HEK293 (cell line): ENCODE data around the gene CBFA2T2.
A peak's percentile ranks its signal among the peaks of the same experiment; 100 is the strongest.

ENCODE experiments used
- CTCF ChIA-PET: fragments of 350-600 bp; formaldehyde crosslinking; extraction: SDS; loops from one replicate; lab custom pipeline; 2021; ENCODE audit warnings: antibody characterized with exemption; lab: Yijun Ruan, JAX
- POLR2A ChIA-PET: fragments of 300-600 bp; formaldehyde crosslinking; extraction: SDS; loops from one replicate; lab custom pipeline; 2020; ENCODE audit warnings: antibody characterized with exemption, inconsistent platforms; lab: Yijun Ruan, JAX
- H3K27ac ChIP-seq: fragments of 200-500 bp; sonication (Bioruptor generic); 2 replicates; pipeline ENCODE4 v1.5.1; 2014; ENCODE audit warnings: low read depth, low read length, control low read depth, inconsistent platforms; ENCODE audit errors: extremely low read depth
- H3K36me3 ChIP-seq, 2 experiments: fragments of 200-500 bp in 1 of 2; sonication (Bioruptor generic) in 1 of 2; 1 replicate in 1 of 2; 2 replicates in 1 of 2; pipeline ENCODE4 v1.5.1; 2014 to 2017; ENCODE audit warnings: inconsistent platforms in 2 of 2, low read length in 2 of 2; ENCODE audit not compliant: control insufficient read depth in 2 of 2, insufficient read depth in 1 of 2
- H3K4me1 ChIP-seq: fragments of 200-500 bp; sonication (Bioruptor generic); 2 replicates; pipeline ENCODE4 v1.5.1; 2014; ENCODE audit warnings: mild to moderate bottlenecking, low read length, inconsistent platforms; ENCODE audit not compliant: control insufficient read depth, insufficient read depth
- H3K4me3 ChIP-seq: 2 replicates; pipeline ENCODE4 v1.5.1; 2011; ENCODE audit warnings: low read depth, mild to moderate bottlenecking, control low read depth, low read length, moderate library complexity
- H3K9me3 ChIP-seq: fragments of 200-500 bp; sonication (Bioruptor generic); 2 replicates; pipeline ENCODE4 v1.5.1; 2014; ENCODE audit warnings: low read depth, low read length, inconsistent platforms; ENCODE audit not compliant: control insufficient read depth, insufficient read depth
- ATF2 ChIP-seq: fragments of 450-650 bp; formaldehyde crosslinking; IDR thresholded peaks from 2 replicates; pipeline ENCODE4 v1.5.1; 2016; ENCODE audit warnings: missing biosample characterization, missing genetic modification characterization, low read depth
- HOXD13 ChIP-seq: sonication (generic); formaldehyde crosslinking; IDR thresholded peaks from 2 replicates; pipeline ENCODE4 v1.8.0; 2022; ENCODE audit warnings: missing genetic modification reagents, borderline replicate concordance
- KLF16 ChIP-seq: fragments of 450-650 bp; formaldehyde crosslinking; IDR thresholded peaks from 2 replicates; pipeline ENCODE4 v1.5.1; 2017; ENCODE audit warnings: missing biosample characterization, missing genetic modification characterization
- PBX3 ChIP-seq: sonication (generic); formaldehyde crosslinking; IDR thresholded peaks from 2 replicates; pipeline ENCODE4 v1.8.1; 2022; ENCODE audit warnings: mild to moderate bottlenecking, moderate library complexity, missing genetic modification reagents
- REPIN1 ChIP-seq: fragments of 450-650 bp; formaldehyde crosslinking; IDR thresholded peaks from 2 replicates; pipeline ENCODE4 v1.5.1; 2017; ENCODE audit warnings: missing biosample characterization, missing genetic modification characterization, low read depth
- REST ChIP-seq: fragments of 450-650 bp; formaldehyde crosslinking; IDR thresholded peaks from 2 replicates; pipeline ENCODE4 v1.5.1; 2016; ENCODE audit warnings: missing biosample characterization, missing genetic modification characterization
- SETDB1 ChIP-seq: IDR thresholded peaks from one replicate; pipeline ENCODE4 v1.6.1; 2017; ENCODE audit warnings: mild to moderate bottlenecking, low read length, moderate library complexity, mixed read lengths; ENCODE audit not compliant: insufficient read length
- WT1 ChIP-seq: fragments of 450-650 bp; formaldehyde crosslinking; IDR thresholded peaks from 2 replicates; pipeline ENCODE4 v1.5.1; 2016; ENCODE audit warnings: missing biosample characterization, missing genetic modification characterization
- ZEB2 ChIP-seq: fragments of 450-650 bp; formaldehyde crosslinking; IDR thresholded peaks from 2 replicates; pipeline ENCODE4 v1.5.1; 2016; ENCODE audit warnings: missing biosample characterization, missing genetic modification characterization
- ZNF169 ChIP-seq: fragments of 450-650 bp; formaldehyde crosslinking; IDR thresholded peaks from 2 replicates; pipeline ENCODE4 v1.5.1; 2016; ENCODE audit warnings: missing biosample characterization, missing genetic modification characterization
- ZNF274 ChIP-seq, 2 experiments: fragments of 200-500 bp in 1 of 2; fragments of 450-650 bp in 1 of 2; sonication (Bioruptor generic) in 1 of 2; formaldehyde crosslinking in 1 of 2; IDR thresholded peaks; 2 replicates each; pipeline versions ENCODE4 v1.5.1 to v1.6.1; 2014 to 2016; ENCODE audit warnings: borderline replicate concordance in 1 of 2, inconsistent platforms in 1 of 2, low read length in 1 of 2, missing biosample characterization in 1 of 2, missing genetic modification characterization in 1 of 2
- ZNF292 ChIP-seq: fragments of 450-650 bp; formaldehyde crosslinking; IDR thresholded peaks from 2 replicates; pipeline ENCODE4 v1.5.1; 2016; ENCODE audit warnings: low read depth, missing biosample characterization, missing genetic modification characterization, borderline replicate concordance
- ZNF416 ChIP-seq: fragments of 450-650 bp; formaldehyde crosslinking; IDR thresholded peaks from 2 replicates; pipeline ENCODE4 v1.5.1; 2016; ENCODE audit warnings: missing biosample characterization, missing genetic modification characterization
- ZNF518A ChIP-seq: fragments of 450-650 bp; formaldehyde crosslinking; conservative IDR thresholded peaks from 2 replicates; pipeline ENCODE4 v1.5.1; 2016; ENCODE audit warnings: low read depth, missing biosample characterization, missing genetic modification characterization
- ZNF585B ChIP-seq: fragments of 450-650 bp; formaldehyde crosslinking; IDR thresholded peaks from 2 replicates; pipeline ENCODE4 v1.5.1; 2016; ENCODE audit warnings: missing biosample characterization, missing genetic modification characterization
- ZNF645 ChIP-seq: fragments of 450-650 bp; formaldehyde crosslinking; IDR thresholded peaks from 2 replicates; pipeline ENCODE4; 2016; ENCODE audit warnings: missing biosample characterization, missing genetic modification characterization
- ZNF658 ChIP-seq: fragments of 450-650 bp; formaldehyde crosslinking; IDR thresholded peaks from 2 replicates; pipeline ENCODE4; 2016; ENCODE audit warnings: missing biosample characterization, missing genetic modification characterization
- ZNF677 ChIP-seq: fragments of 450-650 bp; IDR thresholded peaks from 2 replicates; pipeline ENCODE4 v1.5.0; 2018; ENCODE audit warnings: missing biosample characterization, mild to moderate bottlenecking, missing genetic modification characterization, moderate library complexity
- ZNF843 ChIP-seq: fragments of 450-650 bp; formaldehyde crosslinking; IDR thresholded peaks from 2 replicates; pipeline ENCODE4 v1.5.1; 2016; ENCODE audit warnings: missing biosample characterization, missing genetic modification characterization

The CBFA2T2 gene

GRCh38 chr20:33694639-33695012 lies 204.7 kb downstream of the CBFA2T2 start:
- ChIA-PET CTCF (no interaction called here), POLR2A (no interaction called here)
- Histone ChIP-seq H3K4me1 (no peaks in the 10 kb centered on the region), H3K4me3 (no peak overlapping the region), H3K9me3 (no peaks in the 10 kb centered on the region), H3K27ac (no peak overlapping the region), H3K36me3 (no peaks in the 10 kb centered on the region)
- TF ChIP-seq ZNF585B (tag by site-specific recombination) (peak; percentile 44), ZNF645 (no peak)
- TF ChIP-seq, all 188 proteins: peak for 1

GRCh38 chr20:33696448-33696847 lies 206.6 kb downstream of the CBFA2T2 start:
- H3K27ac ChIP-seq: no peak overlapping the region
- H3K36me3 ChIP-seq: no peaks in the 10 kb centered on the region
- TF ChIP-seq ZNF274 (IDR thresholded peaks at IDR 0.05; ENCODE audit: low read length) (no peak), ZNF274 (tag by site-specific recombination; IDR thresholded peaks at IDR 0.05; ENCODE audit: borderline replicate concordance) (no peak), REPIN1 (tag by site-specific recombination) (no peak), KLF16 (no peak), REST (tag by site-specific recombination) (no peak), ZNF585B (tag by site-specific recombination) (no peak), ZNF843 (no peak), ZNF677 (no peak), WT1 (tag by site-specific recombination) (no peak), ZNF416 (tag by site-specific recombination) (no peak), SETDB1 (no peak), ZNF658 (tag by site-specific recombination) (no peak), ATF2 (tag by site-specific recombination) (no peak), ZNF292 (no peak), PBX3 (CRISPR knock-in tag) (no peak), ZNF518A (tag by site-specific recombination) (no peak), HOXD13 (no peak), ZEB2 (tag by site-specific recombination) (no peak), ZNF169 (tag by site-specific recombination) (no peak)
- TF ChIP-seq, all 188 proteins: peak for 0
- Histone ChIP-seq H3K4me1 (no peaks in the 10 kb centered on the region), H3K9me3 (no peaks in the 10 kb centered on the region), H3K4me3 (no peak overlapping the region)
- ChIA-PET CTCF (no interaction called here), POLR2A (no interaction called here)
